GM21447 (cell line): ENCODE results near the gene SEMA6B.
"Not testable (repeated sequence)": the region's sequence is repeated elsewhere in the genome, so short reads cannot be mapped to it uniquely, and the experiment has no call there.

Source experiments
- ATAC-seq: cut with Tn5 transposase; IDR thresholded peaks from one replicate; pipeline ENCODE4 v1.9.1; 2021; ENCODE audit not compliant: unreplicated experiment

SEMA6B gene

DNA sequence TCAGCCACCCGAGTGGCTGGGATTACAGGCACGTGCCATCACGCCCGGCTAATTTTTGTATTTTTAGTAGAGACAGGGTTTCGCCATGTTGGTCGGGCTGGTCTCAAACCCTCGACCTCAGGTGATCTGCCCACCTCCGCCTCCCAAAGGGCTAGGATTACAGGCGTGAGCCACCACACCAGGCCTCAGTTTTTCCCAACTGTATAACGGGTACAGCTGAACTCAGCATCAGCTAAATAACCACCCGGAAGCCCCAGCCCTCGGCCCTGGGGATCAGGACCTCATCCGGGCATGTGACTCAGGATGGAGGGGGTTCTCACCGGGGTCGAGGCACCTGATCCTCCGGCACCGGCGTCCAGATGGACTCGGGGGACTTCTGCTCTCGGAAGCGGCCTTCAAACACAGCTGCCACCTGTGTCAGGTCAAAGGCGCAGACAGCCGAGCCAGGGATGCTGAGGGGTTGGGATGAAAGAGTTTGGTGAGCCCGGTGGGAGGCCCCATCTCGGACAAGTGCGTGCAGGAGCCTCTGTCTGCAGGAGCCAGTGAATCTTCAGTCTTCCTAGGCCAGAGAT is 8.9 kb downstream of the SEMA6B start:
- no peak for ATAC-seq

DNA sequence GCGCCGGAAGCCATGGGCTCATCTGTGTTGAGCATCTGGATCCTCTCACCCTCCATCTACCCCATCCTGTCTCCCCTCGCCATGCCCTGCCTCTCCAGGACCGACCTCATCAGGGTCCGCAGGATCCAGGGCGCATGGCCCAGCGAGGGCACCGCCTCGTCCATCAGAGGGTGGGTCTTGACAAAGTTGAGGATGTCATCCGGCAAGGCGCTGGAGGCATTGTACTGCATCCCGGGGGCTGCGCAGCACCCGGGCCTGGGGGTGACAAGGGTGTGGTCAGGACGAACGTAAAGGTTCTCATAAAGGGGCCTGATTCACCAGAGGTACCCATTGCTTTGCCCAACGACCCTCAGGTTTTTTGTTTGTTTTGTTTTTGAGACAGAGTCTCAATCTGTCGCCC is 9.5 kb downstream of the SEMA6B start:
- ATAC-seq = no peak

DNA sequence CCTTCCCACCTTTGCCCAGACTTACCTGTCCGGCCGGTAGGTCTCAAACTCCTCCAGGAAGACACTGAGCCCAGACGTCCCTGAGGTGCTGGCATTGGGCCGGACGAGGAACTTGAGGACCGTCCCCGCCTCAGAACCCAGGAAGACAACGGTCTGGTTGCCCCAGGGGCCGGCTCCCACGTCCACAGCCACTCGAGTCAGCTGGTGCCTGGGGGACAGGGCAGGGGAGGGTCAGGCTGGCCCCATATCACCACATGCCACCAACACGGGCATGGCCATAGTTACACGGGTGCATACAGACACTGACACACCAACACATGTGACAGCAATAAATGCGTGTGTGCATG is 11.3 kb downstream of the SEMA6B start:
- ATAC-seq = no peak

DNA sequence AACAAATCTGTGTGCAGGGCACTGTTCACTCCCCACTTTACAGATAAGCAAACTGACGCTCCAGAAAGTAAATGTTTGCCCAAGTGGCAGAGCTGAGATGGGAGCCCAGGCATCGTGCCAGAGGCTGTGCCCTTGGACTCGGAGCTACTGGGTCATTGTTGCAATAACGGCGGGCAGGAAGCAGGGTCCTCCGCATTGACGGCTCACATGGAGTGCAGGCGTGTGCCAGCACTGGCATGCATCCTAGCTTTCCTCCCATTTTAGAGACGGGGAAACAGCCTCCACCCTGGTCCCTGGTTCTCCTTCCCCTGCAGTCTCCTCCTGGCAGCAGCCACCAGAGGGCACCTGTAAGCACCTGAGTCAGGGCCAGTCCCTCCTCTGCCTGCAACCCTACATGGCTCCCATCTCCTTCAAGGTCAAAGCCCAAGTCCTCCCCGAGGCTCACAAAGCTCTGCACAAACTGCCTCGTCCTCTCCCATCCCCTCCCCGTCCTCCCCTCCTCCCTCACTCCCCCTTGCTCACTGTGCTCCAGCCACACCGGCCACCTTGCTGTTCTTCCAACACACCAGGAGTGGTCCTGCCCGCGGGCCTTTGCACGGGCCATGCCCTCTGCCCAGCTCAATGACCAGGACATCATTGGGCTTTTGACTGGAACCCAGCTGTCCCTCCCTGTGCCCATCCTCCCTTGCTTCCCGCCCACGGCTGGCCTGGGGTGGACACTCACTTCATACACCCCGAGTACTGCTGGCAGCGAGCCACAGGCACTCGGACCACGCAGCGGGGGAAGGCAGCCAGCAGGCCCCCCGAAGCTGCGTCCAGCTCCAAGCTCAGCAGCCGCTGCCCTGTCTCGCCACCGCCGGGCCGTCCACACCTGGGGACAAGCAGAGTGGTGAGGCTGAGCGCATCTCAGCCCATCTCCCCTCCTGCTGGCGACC is 11.9 kb downstream of the SEMA6B start:
- no peak for ATAC-seq

DNA sequence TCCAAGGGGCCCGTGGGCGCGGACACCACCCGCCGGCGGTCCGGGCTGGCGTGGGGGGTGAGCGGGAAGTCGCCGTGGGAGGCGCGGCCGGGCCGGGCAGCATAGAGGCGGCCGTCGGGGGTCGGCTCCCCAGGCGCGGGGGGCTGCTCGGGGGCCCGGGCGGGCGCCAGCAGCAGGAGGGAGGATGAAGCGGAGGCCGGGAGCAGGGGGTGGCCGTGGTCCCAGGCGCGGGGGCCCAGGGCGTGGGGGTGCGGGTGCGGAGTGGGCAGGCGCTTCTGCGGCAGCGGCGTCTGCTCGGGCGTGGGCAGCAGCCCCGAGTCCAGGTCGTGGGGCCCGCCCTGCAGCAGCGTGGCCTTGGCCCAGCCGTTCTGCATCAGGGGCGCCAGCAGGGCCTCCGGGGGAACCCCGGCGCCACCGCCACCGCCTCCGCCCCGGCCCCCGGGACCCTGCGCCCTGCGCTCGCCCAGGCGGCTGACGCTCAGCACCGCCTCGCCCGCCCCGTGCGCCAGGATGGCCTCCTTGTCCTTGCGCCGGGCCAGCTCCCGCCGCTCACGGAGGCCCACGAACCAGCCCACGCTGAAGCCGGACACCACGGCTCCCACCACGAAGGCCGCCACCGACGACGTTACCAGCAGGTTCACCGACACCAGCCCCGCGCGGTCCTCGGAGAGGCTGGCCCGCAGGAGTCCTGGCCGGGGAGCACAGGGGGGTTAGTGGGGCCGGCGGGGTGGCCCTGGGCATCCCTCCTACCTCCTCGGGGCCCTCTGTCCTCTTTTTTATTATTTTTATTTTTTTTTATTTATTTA is 15.4 kb downstream of the SEMA6B start:
- ATAC-seq = no peak

DNA sequence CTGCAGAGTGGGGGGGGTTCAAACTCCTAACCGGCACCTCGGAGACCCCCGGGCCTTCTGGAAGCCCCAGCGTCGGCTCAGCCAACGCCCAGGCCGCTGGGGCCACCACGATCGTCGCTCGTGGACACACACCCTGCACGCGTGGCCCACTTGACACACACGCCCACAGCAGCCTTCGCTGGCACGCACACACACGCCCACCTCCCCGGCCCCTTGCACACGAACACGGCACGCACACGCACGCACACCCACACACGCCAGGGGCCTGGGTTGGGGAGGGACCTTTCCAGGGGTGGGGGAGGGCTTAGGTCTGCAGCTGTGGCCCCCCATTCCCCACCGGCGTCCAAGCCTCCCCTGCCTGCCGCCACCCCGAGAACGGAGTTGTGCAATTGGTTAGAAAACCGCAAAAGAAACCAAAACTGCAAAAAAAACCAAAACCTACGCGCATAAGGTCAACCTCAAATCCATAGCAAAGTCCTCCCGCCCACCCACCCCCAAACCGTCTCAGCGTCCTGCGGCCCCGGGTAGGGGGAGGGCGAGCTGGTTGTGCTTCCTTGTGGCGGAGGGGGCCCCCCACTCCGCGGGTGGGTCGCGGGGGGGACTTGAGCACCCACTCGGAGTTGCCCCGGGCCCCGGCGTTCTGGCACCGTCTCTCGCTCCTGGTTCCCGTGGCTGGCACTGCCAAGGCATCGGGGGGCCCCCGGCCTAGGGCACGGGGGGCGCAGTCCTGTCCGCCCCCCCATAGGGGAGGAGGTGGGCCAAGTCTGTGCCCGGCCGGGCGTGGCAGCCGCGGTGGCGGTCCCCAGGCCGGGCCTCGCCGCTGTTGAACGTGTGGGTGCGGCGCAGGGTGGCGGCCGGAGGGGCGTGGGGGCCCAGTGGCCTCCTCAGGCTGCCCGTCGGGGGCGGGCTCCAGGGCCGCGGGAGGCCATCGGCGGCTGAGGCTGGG is 16.3 kb downstream of the SEMA6B start:
- no peak for ATAC-seq

DNA sequence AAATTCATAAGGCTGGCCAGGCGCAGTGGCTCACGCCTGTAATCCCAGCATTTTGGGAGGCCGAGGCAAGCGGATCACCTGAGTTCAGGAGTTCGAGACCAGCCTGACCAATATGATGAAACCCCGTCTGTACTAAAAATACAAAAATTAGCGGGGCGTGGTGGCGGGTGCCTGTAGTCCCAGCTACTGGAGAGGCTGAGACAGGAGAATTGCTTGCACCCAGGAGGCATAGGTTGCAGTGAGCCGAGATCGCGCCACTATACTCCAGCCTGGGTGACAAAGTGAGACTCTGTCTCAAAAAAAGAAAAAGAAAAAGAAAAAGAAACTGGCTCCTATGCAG is 17.7 kb downstream of the SEMA6B start:
- not testable (repeated sequence) for ATAC-seq

DNA sequence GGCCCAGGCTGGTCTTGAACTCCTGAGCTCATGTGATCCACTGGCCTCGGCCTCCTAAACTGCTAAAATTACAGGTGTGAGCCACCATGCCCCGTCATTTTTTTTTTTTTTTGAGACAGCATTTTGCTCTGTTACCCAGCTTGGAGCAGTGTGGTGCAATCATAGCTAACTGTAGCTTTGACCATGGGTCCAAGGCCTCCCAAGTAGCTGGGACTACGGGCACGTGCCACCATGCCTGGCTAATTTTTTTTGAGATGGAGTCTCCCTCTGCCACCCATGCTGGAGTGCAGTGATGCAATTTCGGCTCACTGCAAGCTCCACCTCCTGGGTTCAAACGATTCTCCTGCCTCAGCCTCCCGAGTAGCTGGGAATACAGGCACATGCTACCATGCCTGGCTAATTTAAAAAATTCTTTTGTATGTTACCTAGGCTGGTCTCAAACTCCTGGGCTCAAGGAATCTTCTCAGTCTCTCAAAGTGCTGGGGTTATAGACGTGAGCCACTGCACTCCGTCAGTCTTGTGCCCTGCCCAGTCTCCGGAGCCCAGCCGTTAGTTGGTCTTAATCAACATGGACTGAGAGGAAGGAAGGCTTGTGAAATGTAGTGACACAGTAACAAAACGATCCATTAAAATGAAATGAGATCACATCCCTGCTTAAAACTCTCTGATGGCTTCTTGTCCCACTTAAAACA is 18.2 kb downstream of the SEMA6B start:
- ATAC-seq = no peak

DNA sequence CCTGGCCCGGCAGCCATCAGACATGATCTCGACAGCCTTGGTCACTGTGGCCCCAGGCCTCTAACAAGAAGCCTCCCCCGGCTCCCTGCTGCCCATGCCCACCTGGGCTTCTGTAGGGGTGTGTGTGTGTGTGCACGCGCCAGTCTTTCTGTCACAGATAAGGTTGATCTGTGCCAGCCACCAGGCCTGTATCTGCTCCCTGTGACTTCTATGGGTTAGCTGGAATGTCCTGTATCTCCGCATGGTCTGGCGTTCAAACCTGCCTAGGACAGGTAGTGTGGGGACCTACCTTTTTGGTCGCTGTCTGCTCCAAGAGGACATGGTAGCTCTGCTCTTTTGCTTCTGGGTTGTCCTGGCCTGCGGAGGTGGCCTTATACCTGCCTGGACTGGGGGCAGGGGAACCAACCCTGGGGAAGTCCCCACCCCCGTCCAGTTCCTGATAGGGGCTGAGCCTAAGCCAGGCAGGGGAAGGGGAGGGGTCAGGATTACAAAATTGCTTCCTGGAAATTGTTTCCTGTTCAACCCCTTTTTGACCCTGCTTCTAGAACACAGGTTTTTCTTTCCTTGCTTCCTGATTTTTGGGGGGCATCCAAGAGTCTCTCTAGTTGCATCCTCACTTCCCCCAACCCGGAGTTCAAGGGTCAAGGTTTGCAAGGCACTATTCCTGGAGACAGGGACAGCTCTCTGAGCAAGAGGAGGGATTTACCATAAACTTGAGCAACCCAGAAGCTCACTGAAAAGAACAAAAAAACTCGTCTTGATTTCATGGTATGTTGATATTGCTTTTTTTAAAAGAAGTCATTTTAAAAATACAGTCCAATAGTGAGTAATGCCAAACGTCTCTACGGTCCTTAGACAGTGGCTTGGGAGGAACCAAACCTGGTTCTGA is 19.5 kb downstream of the SEMA6B start, which contains the start of gene LRG1:
Gene LRG1, minus strand, starts transcription at position 344 of the 889 bp plus-strand sequence. Its CDS starts 23 bp downstream, at position 321.
- ATAC-seq = no peak

DNA sequence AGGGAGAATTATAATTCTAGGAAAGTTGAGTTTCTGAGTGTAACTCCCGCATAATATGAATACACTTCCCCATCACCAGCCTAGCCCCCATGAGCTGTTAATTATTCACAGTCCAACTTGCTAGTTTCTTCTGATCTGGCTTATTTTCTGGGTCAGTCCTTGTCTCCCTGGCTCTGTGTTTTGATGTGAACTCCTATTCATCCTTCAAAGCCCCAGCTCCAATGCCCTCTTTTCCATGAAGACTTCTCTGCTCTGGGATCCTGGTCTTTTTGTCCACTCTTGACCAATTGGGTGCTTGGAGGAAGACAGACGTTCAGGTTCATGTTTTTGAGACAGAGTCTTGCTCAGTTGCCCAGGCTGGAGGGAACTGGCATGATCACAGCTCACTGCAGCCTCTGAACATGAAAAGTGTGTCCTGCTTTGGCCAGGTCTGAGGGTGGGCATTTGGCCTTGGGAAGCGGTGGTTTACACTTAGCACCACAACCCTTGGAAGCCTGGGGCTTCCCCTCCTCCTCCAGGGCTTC is 20.3 kb downstream of the SEMA6B start:
- no peak for ATAC-seq

DNA sequence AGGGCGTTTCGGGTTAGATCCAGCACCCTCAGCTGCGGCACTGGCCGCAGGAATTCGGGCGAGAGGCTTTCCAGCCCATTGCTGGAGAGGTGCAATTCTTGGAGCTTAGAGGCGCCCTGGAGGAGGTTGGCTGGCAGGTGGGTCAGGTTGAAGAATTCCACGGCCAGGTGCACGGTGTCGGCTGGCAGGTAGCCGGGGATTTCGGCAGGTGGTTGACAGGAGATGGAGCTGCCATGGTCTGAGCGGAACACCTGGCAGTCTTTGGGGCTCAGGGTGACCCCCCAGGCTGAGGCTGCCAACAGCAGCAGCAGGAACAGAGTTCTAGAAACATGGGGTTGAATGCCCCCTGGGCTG is 20.9 kb downstream of the SEMA6B start:
- ATAC-seq = no peak

DNA sequence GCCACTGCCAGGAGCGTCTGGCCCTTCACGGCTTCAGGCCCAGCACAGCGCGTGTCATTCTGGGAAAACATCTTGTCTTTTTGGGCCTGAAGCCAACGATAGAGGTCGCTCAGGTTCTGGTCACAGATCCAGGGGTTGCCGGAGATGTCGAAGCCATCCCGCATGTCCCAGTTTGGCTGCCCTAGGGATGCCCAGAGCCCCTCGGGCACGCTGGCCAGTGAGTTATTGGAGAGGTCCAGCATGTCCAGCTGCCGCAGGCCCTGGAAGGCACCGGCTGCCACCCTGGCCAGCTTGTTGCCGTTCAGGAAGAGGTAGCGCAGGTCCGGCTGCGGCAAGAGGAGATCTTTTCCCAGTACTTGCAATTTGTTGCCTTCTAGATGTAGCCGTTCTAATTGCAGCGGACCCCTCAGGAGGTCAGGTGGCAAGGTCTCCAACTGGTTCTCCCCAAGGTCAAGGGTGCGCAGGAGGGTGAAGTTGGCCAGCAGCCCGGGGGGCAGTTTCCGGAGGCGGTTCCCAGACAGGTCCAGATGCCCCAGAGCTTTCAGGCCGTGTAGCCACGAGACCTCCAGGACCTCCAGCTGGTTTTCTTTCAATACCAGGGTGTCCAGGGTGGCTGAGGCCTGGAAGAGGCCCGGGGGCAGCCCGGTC is 21.4 kb downstream of the SEMA6B start:
- ATAC-seq = no peak

DNA sequence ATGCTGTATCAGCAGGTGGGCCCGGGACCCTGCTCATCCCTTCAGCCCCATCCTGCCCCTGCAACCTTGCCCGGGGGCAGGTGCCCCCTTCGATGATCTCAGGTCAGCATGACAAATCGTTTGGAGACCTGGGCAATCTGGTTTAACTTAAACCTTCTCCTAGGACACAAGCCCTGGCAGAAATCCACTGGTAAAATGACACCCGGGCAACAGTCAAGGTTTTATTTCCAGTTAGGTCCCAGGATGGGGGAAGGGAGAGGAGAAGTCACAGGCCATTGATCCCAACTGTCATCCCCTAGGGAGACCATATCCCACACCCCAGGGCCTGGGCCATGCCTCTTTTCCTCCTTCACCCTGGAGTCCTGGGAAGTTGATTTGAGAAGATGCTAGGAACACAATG is 22.7 kb downstream of the SEMA6B start:
- ATAC-seq = no peak

DNA sequence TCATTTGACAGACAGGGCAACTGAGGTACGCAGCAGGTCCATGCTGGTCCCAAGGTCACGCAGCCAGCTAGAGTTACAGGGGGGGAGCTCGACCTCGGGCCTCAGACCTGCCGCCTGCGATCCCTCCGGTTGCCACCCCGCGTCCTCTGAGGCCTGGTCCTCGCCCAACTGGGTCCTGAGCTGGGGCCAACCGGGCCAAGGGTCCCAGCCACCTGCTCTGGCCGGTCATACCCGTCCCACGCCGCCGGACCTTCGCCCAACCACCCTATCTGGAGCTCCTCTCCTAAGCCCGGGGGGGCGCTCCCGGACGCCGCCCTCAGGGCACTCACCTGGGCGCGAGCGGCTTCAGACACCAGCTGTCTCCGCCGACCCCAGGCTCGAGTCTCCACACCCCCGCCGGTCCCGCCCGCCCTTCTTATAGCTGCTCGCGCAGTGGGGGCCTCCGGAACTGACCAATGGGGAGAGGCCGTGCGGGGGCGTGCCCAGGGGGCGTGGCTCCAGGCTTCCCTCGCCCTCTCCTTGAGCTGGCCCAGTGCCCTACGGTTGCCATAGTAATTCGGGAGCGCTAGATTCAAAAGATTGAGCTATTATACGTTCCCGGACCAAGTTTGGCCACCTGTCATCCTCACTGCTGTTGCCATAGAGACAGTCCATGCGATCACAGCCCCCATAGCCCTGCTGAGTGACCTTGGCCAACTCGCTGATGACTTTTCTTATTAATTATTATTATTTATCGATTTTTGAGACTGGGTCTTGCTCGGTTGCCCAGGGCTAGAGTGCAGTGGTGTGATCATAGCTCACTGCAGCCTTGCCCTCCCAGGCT is 24.4 kb downstream of the SEMA6B start, which contains the start of gene PLIN5:
Gene PLIN5, minus strand, starts transcription at position 389 of the 823 bp plus-strand sequence. CDS start 1,150 bp downstream, outside the sequence.
- no peak for ATAC-seq

DNA sequence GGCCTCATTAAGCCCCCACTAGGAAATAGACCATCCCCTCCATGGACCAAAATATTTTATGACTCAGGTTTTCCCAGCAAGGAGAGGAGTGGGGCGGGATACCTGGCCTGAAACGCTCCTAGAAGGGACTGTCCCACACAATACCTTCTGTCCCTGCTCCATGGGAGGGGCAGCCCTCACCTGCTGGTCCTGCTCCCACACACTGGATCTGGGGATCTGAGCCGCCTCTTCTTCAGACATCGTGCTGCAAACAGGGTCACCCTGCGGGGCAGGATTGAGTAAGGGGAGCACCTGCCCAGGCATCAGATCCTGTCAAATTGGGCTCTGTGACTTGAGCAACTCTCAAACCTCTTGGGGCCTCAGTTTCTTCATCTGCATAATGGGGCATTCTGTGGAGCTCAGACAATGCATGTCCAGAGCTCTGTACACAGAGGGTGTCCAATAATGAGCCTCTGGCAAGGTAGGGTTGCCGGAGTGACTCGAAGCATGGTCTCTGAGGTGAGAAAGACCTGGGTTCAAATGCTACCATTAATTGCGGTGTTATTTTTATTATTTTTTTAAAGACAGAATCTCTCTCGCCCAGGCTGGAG is 25.6 kb downstream of the SEMA6B start:
- no peak for ATAC-seq

DNA sequence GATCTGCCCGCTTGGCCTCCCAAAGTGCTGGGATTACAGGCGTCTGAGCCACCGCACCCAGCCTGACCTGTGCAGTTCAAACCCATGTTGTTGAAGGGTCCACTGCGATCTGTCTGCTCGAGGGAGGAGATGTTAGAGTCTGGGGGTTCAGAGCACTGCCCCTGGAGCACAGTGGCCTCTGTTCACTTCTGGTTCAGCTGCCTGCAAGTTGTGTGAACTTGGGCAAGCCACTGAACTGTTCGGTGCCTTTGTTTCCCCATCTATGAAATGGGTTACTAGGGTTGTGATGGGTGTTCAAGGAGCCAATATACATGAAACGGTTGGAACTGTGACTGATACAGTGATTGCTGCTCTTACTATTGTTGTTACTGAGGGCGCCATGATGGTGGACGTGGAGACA is 26.1 kb downstream of the SEMA6B start:
- no peak for ATAC-seq

DNA sequence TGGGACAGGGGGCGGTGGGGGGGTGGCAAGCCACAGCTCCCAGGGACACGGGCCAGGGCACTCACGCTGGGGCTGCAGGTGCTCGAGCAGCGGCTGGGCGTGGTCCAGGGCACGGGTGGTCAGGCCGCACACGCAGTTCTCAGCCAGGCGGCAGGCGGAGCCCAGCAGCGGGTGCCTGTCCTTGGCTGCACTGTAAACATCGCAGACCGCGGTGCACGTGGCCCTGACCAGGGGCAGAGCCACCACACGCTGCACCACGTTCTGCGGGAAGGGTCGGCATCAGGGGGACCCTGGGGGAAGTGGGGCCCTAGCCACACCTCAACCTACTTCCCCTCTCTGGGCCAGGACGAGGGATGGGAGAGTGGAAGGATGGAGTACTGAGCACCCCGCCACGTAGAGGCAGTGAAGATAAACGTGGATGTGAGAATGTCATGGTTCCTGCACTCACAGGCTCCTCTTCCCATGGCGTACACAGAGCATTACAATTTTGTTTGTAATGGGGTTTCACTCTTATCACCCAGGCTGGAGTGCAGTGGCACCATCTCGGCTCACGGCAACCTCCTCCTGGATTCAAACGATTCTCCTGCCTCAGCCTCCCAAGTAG is 27.8 kb downstream of the SEMA6B start:
- no peak for ATAC-seq
